ENCODE results near the gene BRD3. TPM values are rescaled to one million over a fixed set of nuclear protein-coding genes. Genes with fewer than 3 reads are reported as not detected.

BRD3 gene
- polyA plus RNA-seq, 2 of the 4 experiments (the other 2 are of a cell fraction): 9.0 to 15.3 TPM

GRCh38 chr9:134053941-134054761 is 13.7 kb downstream of the BRD3 start (continued):
- no peak for TF ChIP-seq RCOR1 (IDR thresholded peaks at IDR 0.05; ENCODE audit: low read depth, low read length)
- TF ChIP-seq MAX (IDR thresholded peaks at IDR 0.05): no peak
- TF ChIP-seq CEBPB (IDR thresholded peaks at IDR 0.05): no peak
- TF ChIP-seq JUNB (IDR thresholded peaks at IDR 0.05): no peak
- TF ChIP-seq EHMT2 (IDR thresholded peaks at IDR 0.05; ENCODE audit: low read depth): no peak
- TF ChIP-seq NR3C1 (IDR thresholded peaks at IDR 0.05): no peak
- TF ChIP-seq ZNF302 (CRISPR knock-in tag; IDR thresholded peaks at IDR 0.05): no peak
- no peak for TF ChIP-seq ATOH8 (CRISPR knock-in tag; IDR thresholded peaks at IDR 0.05; ENCODE audit: low read depth)

GRCh38 chr9:134053401-134053871 is 14.4 kb downstream of the BRD3 start:
- Histone ChIP-seq H3K4me2 (no peak overlapping the region), H3K4me1 (peaks cover 26% of the 10 kb centered on the region), H3K9me3 (no peaks in the 10 kb centered on the region), H3K27ac (no peak overlapping the region), H3K4me3 (no peak overlapping the region)
- ATAC-seq (no peak), FAIRE-seq (no peak), DNase-seq (ENCODE audit: low read depth in 1 of 2, low spot score in 1 of 2) (no peak)
- CTCF ChIA-PET: interaction anchor here (0.7 to 1.0 kb wide), 2 partner anchors 11 to 303 kb away, joined by 3 to 4 read pairs; no protein-coding TSS in a partner anchor
- TF ChIP-seq ZNF302 (CRISPR knock-in tag; IDR thresholded peaks at IDR 0.05) (no peak), RNF2 (IDR thresholded peaks at IDR 0.05; ENCODE audit: borderline replicate concordance, low read depth) (no peak), NPAS2 (CRISPR knock-in tag; IDR thresholded peaks at IDR 0.05; ENCODE audit: borderline replicate concordance) (no peak), CHD2 (IDR thresholded peaks at IDR 0.05; ENCODE audit: low read length, partially characterized antibody) (no peak), BHLHE40 (IDR thresholded peaks at IDR 0.05; ENCODE audit: low read depth, low read length) (no peak), CHD4 (IDR thresholded peaks at IDR 0.05; ENCODE audit: borderline replicate concordance) (no peak), FOXS1 (CRISPR knock-in tag; IDR thresholded peaks at IDR 0.05) (no peak), HOXB13 (CRISPR knock-in tag; IDR thresholded peaks at IDR 0.05; ENCODE audit: low read depth) (no peak), TFCP2L1 (CRISPR knock-in tag; IDR thresholded peaks at IDR 0.05) (no peak), JUN (IDR thresholded peaks at IDR 0.05) (no peak), HOXB5 (CRISPR knock-in tag; IDR thresholded peaks at IDR 0.05) (no peak), RFX5 (IDR thresholded peaks at IDR 0.05) (no peak), MAZ (IDR thresholded peaks at IDR 0.05; ENCODE audit: borderline replicate concordance, low read depth, low read length) (no peak), EHMT2 (IDR thresholded peaks at IDR 0.05; ENCODE audit: low read depth) (no peak), MAFK (IDR thresholded peaks at IDR 0.05; ENCODE audit: partially characterized antibody) (no peak), HOXA7 (CRISPR knock-in tag; IDR thresholded peaks at IDR 0.05) (no peak), EHF (CRISPR knock-in tag; IDR thresholded peaks at IDR 0.05) (no peak), ZSCAN20 (CRISPR knock-in tag; IDR thresholded peaks at IDR 0.05) (no peak)
- WGBS (ENCODE audit: missing lambda C conversion rate): 87% methylated on average over 19 of the region's 28 CpGs
- POLR2A ChIA-PET: no interaction called here

GRCh38 chr9:134052941-134053340 is 14.9 kb downstream of the BRD3 start:
- POLR2A ChIA-PET: no interaction called here
- WGBS (ENCODE audit: missing lambda C conversion rate): 96% methylated on average over 15 of the region's 16 CpGs
- no peak for ATAC-seq
- no peak for DNase-seq (ENCODE audit: low read depth in 1 of 2, low spot score in 1 of 2)
- Histone ChIP-seq H3K9me3 (no peaks in the 10 kb centered on the region), H3K4me1 (peaks cover 24% of the 10 kb centered on the region), H3K27ac (no peak overlapping the region), H3K4me2 (no peak overlapping the region), H3K4me3 (no peak overlapping the region)
- CTCF ChIA-PET: interaction anchor here (0.7 to 1.0 kb wide), 2 partner anchors 12 to 302 kb away, joined by 3 to 4 read pairs; no protein-coding TSS in a partner anchor
- no peak for FAIRE-seq
- TF ChIP-seq ELK1 (IDR thresholded peaks at IDR 0.05; ENCODE audit: low read depth, low read length): no peak
- TF ChIP-seq NR3C1 (IDR thresholded peaks at IDR 0.05): no peak
- TF ChIP-seq CTCF (IDR thresholded peaks at IDR 0.05): no peak
- TF ChIP-seq ATOH8 (CRISPR knock-in tag; IDR thresholded peaks at IDR 0.05; ENCODE audit: low read depth): no peak
- TF ChIP-seq ZC3H11A (IDR thresholded peaks at IDR 0.05): no peak
- no peak for TF ChIP-seq JUNB (IDR thresholded peaks at IDR 0.05)
- TF ChIP-seq RARB (CRISPR knock-in tag; IDR thresholded peaks at IDR 0.05): no peak
- TF ChIP-seq USF2 (IDR thresholded peaks at IDR 0.05): no peak
- TF ChIP-seq TFCP2L1 (CRISPR knock-in tag; IDR thresholded peaks at IDR 0.05): no peak
- TF ChIP-seq NFE2L2 (conservative IDR thresholded peaks at IDR 0.05; ENCODE audit: low read length): no peak

Data from A549 (cell line).